OCI-LY3 (cell line): ENCODE measurements around the gene RNASEL.

Experiments used
- EZH2phosphoT487 ChIP-seq: fragments of 200-600 bp; shearing (Covaris generic); IDR thresholded peaks from 2 replicates; pipeline ENCODE4 v1.6.1; 2018; ENCODE audit warnings: antibody characterized with exemption, mixed run types, low read depth
- TF ChIP-seq, protein P1 (sequence below): fragments of 200-600, 300-600 bp; sonication (generic); IDR thresholded peaks from 2 replicates; pipeline ENCODE4 v1.5.1; 2014; ENCODE audit warnings: antibody characterized with exemption, low read length, low read depth

DNA sequence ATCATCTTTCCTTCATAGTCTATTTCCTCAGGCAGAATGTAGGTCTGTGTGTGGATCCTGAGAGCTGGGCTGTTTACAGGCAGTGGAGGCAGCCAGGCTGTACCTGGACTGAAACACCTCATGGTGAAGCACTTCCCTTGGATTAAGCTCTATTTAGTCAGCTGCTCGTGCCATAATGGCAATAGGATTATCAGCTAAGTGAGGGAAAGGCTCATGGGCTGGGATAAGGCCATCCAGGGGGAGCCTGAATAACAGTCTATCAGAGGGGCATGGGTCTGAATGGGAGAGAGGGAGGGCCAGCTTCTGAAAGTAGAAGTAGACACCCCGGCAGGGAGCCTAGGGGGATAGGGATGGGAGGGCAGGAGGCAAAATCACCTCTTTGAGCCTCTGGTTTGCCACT, 8.3 kb downstream of the RNASEL start:
- TF ChIP-seq, protein P1, sequence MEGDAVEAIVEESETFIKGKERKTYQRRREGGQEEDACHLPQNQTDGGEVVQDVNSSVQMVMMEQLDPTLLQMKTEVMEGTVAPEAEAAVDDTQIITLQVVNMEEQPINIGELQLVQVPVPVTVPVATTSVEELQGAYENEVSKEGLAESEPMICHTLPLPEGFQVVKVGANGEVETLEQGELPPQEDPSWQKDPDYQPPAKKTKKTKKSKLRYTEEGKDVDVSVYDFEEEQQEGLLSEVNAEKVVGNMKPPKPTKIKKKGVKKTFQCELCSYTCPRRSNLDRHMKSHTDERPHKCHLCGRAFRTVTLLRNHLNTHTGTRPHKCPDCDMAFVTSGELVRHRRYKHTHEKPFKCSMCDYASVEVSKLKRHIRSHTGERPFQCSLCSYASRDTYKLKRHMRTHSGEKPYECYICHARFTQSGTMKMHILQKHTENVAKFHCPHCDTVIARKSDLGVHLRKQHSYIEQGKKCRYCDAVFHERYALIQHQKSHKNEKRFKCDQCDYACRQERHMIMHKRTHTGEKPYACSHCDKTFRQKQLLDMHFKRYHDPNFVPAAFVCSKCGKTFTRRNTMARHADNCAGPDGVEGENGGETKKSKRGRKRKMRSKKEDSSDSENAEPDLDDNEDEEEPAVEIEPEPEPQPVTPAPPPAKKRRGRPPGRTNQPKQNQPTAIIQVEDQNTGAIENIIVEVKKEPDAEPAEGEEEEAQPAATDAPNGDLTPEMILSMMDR, result no peak
- no peak for TF ChIP-seq EZH2phosphoT487
